Right lobe of liver (tissue), 4 donors: ENCODE data around the gene MYO18A.

Experiments used
- CTCF ChIP-seq, 4 donors: fragments of 200-600 bp in 3 of 4; fragments of 450-650 bp in 1 of 4; IDR thresholded peaks; one replicate each; pipeline versions ENCODE4 v1.5.1 to v1.8.0; 2016 to 2022; ENCODE audit warnings: antibody characterized with exemption in 4 of 4, mild to moderate bottlenecking in 2 of 4
- POLR2A ChIP-seq: fragments of 450-650 bp; IDR thresholded peaks from one replicate; pipeline ENCODE4 v1.6.1; 2017; ENCODE audit warnings: antibody characterized with exemption, mild to moderate bottlenecking
- donor health status: DM: no; HTN: no; CAD: no.
- donor health status: DM: no; HTN: no; CAD: no.
- donor health status: DM: no; HTN: yes; CAD: no.

DNA sequence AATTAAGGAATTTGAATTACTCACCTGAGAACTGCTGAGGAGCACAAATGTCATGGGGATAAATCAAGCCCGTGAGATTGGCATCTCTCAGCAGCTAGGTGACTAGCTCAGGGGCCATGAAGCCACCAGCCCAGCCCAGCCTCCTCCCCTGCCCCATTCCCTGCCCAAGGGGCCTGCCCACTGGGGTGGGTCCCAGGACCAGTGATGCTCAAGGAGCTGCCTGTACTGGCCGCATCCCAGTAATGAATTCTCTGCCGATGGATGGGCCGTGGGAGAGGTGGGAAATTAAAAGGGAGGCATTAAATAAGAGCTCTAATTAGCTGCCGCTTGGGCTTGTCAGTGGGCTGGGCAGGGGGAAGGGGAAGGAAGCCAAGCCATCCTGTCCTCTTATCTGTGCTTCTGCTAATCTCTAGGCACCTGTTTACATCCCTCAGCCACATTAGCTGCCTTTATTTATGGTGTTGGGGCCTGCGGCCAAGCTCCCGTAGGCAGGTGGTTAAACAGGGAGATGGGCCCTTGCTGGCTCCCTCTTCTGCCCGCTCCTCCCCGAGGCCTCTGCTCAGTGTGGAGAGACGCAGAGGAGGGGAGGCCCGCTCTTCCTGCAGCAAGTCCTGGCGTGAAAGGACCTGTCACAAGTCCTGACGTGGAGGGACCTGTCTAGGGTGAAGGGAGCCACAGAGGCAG, 88.5 kb downstream of the MYO18A start:
- no peak for TF ChIP-seq CTCF (IDR thresholded peaks at IDR 0.05)
- TF ChIP-seq POLR2A = no peak
